RCC 7860 (cell line): ENCODE data around the gene UNC13C.
A peak's percentile ranks its signal among the peaks of the same experiment; 100 is the strongest.

ENCODE experiments used
- DNase-seq: peaks from one replicate; pipeline ENCODE4 v3.0.0-alpha.2; 2015; ENCODE audit warnings: low spot score
- FAIRE-seq: peaks from 2 replicates; lab custom pipeline; 2012; peaks lifted over from hg19 to GRCh38; lab: Jason Lieb, UNC

UNC13C gene

DNA sequence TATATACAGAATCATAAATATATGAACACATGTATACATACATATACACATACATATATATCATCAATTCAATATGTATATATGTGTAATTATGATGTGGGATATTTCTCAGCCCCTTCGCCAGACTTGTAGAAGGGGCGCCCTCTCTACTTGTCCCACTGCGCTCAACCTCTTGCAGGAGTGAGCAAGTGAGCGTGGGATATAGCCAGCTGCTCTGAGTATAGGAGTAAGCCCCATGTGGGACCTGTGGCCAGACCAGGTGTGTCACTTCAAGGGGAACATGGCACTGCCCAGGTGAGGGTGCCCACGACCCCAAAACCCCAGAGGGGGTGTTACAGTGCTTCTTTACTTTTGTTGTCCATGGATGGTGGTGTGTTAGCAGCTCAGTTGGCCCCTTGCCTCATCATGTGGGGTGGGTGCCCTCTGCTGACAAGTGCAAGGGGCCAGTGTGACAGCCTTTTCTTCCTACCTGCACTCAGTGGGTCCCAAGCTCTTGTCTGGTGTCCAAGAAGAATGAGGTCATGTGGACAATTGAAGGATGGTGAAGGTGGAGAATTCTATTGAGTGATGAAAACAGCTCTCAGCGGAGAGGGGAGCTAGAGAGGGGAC lies 304.1 kb downstream of the UNC13C start:
- no peak for DNase-seq
- no peak for FAIRE-seq

DNA sequence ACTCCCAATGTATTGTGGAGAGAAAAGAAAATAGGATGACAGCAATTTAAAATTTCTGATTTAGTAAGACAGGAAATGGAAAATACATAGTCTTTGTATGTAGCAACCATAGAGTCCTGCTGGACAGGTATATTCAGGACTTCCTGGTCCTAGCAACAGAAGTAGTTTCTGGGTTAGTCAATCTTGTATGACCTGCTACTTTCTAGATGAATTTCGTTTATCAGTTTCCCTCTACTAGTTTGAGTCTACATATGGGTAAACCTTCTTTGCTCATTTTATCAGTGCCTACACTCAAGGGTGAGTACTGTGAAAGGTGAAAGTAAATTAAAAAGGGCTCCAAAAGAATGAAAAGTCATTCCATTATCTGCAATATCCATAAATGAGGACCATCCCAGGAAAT lies 309.8 kb downstream of the UNC13C start:
- no peak for DNase-seq
- no peak for FAIRE-seq

DNA sequence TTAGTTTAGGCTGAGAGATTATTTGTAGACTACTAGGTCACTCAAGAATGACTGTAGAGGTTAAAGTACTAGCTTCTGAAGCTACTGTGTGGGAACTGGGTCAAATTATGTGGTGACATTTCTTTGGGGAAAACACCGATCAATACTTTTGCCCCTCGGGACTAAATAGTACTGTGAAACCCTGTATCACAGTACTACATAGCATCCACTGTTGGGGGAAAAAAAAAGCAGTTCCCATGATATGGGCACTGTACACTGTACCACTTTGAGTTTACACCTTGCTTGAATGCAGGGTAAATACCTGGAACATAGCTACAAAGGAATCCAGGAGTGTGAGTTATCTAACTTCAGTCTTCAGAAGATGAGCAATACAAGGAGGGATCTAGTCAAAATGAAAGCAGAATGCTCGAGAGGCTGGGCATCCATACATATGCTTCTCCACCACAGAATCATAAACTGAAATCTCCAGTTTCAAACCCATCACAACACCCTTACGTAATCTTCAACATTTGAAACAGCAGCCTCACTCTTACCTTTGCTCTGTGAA lies 311.4 kb downstream of the UNC13C start:
- no peak for FAIRE-seq
- no peak for DNase-seq

DNA sequence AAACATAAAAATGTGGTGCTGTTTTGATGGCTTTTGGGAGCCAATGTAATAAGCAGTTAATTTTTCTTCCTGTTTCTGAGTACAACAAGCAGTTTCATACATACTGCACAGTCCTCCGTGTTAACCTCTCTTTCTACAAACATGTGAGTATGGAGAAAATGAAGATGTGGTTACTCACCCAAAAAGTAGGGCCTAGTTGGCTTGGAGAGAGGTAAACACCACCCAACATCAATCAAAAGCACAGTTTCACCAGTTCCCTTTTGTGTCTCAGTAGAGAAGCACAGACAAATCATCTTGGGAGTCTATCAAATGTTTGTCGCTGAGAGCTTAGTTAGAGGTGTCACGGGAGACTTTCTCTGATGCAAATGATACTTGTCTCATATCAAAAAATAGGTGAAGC lies 320.2 kb downstream of the UNC13C start:
- DNase-seq = no peak
- no peak for FAIRE-seq

DNA sequence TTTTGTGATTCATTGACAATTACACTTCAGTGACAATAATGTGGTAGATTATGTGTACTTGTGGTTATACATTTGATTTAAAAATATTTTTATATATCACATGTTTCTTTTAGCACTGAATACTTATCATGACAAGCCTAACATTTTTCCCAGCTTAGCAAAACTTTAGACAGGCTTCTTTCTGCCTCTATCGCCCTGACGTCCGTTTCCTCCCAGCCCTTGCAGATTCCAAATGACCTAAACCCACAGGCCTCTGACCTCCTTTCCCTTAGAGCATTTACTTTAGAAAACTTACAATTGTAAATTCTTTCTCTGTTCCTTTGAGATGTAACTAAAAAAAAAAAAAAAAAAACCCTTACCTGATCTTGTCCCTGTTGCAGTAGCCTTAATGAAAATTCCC lies 326.1 kb downstream of the UNC13C start:
- DNase-seq = no peak
- no peak for FAIRE-seq

DNA sequence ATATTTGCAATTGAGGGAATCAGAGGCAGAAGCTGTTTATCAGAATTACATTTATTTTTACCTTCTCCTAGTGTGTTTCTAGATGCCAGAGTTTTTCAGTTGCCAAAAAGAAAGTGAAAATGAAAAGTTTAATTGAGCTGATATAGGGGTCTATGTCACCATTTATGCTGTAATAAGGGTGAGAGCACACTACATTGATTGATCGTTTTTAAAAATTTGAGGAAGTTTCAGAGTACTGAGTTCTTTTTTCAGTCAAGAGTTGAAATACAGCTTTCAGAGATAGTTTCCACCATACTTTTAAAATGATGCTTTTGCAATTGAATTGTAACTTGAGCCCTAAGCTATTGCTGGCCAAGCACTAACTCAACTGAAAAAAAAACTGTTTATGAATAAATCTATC lies 326.9 kb downstream of the UNC13C start:
- FAIRE-seq (no peak), DNase-seq (no peak)

DNA sequence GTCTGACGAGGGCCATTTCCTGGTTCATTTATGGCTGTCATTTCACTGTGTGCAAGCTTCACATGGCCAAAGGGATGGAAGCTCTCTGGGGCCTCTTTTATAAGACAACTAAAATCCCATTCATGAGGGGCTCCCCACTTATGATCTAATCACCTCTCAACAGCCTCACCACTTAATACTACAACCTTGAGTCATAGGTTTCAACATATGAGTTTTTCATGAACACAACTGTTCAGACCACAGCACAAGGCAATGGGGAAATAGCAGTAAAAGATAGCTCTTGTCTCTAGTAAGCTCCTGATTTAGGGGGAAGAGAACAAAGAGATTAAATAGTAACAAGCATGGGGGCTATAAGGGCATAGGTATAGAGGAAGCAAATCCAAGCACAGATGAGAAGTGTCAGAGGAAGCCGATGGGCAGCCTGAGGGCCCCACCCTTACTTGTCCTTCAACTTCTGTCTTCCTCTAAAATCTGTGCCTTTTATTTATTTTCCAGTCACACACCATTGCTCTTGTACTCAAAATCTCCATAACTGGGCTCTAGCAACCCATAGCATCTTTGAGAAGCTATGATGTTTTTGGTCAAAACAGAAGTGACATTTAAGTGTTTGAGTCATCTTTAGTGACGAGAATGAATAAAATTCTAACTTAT lies 329.1 kb downstream of the UNC13C start:
- no peak for FAIRE-seq
- DNase-seq = no peak

DNA sequence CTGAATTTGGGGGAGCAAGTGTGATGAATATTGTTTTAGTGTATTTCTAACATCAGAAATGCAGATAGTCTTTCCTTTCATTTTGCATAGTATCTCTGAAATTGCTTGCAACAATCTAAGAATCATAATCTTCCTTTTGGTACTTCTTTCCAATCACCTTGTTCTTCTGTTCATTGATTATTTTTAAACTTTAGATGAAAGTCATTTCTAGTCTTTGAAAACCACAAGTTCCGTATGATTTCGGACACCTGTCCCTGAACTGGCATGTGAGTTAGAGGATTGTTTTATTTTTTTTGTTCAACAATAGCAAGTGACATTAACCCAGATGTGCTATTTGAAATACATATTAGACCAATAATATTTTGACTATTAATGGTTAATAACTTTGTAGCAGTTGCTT lies 329.7 kb downstream of the UNC13C start:
- DNase-seq (no peak), FAIRE-seq (no peak)

DNA sequence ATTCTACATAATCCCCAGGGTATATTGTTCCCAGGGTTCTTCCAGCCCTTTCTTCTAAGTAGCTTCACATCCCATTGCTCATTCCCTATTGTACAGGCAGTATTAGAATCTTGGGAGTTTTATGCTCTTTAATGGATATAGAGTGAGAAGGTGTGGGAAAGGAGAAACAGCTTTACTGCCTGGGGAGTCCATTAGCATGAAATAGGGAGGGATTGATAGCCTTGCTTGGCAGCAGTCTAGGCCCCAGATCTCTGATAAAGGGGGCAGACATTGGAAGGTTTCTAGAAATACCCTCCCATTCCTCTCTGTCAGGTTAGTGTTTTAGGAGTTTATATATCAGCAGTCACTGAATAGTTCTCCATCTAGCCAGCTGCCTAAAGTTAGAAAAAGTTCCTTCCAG lies 334.3 kb downstream of the UNC13C start:
- FAIRE-seq (no peak), DNase-seq (no peak)

DNA sequence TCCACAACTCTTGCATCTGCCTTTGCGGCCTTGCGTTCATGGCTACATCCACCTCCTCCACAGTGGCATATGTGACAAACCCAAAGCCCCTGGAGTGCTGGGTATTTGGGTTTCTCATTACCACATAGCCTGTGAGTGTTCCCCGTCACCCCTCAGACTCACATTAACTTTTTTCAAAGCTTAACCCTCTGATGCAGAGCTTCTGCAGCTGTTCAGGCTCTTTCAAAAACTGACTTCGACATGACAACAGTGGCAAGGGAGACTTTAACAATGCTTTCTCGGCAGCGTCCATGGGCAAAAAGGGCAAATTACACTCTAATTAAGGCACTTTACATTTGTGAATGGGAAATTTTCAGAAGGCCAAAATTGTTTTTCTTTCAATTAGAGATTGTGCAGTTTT lies 343.2 kb downstream of the UNC13C start:
- FAIRE-seq (no peak), DNase-seq (no peak)

DNA sequence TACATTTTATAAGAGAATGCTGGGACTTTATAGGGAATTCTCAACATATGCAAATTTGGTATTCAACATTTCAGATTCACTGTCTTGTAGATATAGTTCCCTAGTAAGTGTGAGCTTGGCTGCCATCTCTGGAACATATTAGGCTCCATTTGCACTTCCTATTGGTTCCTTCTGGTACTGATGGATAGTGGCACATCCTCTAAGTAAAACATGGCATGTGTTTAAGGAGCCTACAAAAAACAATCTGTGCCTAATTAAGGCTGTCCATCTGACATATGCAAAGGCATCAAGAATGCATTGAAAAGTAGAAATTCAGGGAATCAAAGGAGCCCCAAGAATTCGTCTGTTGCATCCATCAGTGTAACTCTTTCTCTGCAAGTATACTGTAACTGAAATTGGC lies 344.1 kb downstream of the UNC13C start:
- FAIRE-seq (no peak), DNase-seq (no peak)

DNA sequence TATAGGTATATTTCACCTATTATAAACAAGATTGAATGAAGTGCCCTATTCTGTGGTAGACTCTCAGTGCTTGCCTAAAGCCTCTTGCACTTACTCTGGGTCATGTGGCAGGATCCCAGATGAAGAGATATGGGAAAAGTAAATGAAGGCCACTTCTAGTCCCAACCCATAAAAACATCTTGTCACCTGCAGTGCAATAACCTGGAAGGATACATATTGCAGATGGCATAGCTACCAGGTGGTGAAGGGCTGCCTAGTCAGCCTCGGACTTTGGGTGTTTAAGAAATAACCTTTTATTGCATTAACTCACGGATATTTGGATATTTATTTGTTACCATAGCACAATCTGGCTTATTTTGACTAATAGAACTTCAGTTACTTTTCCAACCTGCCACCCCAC lies 367.1 kb downstream of the UNC13C start:
- FAIRE-seq (no peak), DNase-seq (no peak)

DNA sequence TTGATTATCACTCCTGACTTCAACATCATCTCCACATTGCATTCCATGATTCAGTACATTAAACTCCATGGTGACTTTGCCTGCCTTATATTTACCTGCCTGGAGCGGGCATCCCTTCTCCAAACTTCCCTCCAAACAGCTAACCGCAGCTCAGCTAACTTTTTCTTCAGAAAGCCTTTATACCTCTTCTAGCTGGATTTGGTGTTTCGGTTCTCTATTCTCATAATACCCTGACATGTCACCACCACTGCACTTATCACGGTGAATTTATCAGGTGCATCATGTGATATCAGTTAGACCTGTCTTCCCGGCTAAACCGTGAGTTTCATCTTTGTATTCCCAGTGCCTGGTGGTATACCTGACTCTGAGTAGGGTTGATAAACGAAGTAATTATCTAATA lies 367.6 kb downstream of the UNC13C start:
- no peak for FAIRE-seq
- no peak for DNase-seq

DNA sequence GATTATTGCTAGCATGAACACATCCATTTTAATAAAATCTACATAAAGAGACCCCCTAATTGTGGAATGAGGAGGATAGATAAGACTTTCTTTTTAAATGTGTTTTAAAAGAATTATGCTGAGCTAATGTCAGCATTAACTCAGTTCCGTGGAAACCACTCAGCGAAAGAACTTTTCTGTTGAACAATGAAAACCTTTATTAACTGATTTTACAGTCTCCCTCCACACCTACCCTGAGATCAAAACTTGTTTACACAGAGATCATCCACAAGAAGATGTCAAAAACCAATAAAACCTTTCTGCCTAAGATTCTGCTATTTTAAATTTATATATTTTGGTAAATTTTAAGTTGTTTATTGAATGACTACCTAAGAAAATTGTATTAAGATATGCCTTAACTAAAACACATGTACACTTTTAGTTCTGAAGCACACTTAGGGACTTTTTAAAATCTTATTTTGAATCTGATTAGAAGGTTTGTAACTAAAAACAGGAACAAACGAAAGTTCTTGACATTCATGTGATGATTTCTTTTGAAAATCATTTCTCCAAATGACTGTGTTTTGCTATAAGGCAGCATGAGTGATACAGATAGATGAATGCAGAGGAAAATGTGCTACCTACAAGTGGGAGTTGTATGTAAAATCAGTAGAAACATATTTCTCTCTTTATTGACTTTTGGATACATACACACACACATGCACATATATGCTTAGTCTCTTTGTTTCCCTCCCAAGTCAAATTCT lies 369.0 kb downstream of the UNC13C start:
- DNase-seq = no peak
- no peak for FAIRE-seq

DNA sequence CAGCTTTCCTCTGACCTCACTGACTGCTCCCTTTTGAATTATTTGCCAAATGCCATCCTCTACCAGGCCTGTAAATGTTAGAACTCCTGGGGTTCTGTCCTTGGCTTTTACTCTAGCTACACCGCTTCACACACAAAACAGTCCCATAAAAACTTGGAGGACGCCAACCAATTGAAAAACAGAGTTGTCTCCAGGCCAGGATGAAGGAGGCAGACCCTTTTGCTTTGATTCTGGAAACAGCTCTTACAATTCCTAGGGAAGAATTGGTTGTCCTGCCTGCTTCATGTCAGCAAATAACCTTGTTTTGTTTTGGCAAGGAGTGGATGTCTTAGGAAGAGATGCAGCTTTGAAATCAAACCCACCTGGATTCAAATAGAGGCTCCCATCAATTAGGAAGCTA lies 375.5 kb downstream of the UNC13C start:
- FAIRE-seq (no peak), DNase-seq (no peak)

DNA sequence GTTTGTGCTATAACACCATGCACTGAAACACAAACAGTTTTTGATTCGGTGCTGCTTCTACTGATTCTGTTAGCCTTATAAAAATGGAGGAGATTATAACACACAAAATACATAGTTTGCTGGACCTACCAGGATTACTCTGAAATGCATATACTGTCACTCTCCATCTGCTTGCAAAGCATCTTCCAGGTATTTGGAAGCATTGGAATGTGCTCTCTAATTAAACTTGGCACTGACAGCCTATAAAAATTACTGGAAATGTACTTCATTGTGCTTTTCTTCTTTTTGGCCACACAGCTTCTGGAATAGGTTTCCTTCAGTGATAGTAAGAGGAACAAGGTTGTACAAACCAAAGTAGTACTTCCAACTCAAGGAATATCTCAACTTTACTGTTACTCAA lies 376.1 kb downstream of the UNC13C start:
- no peak for DNase-seq
- no peak for FAIRE-seq

DNA sequence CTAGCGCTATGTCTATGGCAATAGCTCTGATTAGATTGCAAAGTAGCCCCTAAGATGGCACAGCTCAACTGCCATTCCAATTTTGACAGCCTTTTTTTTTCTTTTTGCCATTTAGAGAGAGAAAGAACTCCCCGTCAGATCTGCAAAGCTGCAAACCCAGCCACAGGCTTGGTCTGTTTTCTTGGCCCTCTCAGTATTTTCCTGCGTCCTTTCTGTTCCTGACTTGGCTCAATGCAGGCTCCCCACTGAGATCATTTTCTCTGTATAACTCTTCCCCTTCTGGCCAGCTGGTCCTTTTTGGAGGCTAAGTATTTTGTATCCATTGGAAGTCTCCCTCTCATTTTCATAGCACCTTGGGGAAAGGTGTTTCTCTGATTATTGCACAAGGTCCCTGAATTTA lies 386.7 kb downstream of the UNC13C start:
- FAIRE-seq = no peak
- DNase-seq = no peak

DNA sequence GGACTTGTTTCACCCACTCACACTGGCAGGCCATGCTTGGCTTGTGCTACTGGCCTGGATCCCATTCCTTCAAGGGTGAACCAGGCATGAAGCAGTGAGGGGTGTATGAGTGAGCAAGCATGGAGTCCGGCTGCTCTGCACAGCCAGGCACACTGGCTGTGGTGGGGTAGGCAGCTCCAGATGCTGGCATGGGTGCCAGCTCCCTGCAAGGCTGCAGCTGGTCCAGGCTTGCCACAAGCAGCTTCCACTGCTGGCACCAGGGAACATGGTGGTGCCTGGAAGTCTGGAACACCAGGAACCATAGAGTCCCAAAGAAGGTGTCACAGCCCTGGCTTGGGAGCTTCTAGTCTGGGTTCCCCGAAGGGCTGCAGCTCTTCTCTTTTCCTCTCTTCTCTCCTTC lies 395.1 kb downstream of the UNC13C start:
- FAIRE-seq = no peak
- no peak for DNase-seq

DNA sequence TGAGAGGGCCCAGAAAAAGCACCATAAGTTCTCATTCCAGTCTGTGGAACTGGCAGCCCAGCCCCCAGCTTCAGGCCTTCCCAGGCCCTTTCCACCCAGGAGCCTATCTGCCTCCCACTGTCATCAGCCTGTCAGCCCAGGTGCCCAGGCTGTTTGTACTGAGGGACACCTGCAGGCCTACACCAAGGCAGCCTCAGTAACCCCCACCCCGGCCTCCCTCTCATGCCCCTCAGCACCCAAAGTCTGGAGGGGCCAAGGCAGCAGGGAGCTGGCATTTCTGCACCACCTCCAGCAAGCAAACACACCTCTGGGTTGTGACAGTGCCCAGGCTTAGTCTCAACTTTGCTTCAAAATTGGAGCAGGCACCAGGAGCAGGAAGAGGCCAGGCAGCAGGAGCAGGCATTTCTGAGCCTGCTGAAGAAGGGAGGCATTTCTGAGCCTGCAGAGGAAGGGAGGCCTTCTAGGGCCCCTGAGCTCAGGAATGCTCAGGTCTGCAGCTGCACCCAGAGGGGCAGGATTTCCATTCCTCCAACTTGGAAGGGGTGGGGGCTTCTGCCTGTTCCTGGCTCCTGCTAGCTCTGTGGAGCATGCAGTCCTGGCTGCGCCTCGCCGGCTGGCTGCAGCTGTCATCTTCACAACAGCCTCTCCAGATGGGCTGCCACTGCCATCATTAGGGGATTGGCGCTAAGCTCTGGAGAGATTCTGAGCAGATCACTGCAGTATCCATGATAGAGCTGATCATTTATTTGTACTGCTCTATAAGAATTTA lies 396.1 kb downstream of the UNC13C start:
- FAIRE-seq = no peak

DNA sequence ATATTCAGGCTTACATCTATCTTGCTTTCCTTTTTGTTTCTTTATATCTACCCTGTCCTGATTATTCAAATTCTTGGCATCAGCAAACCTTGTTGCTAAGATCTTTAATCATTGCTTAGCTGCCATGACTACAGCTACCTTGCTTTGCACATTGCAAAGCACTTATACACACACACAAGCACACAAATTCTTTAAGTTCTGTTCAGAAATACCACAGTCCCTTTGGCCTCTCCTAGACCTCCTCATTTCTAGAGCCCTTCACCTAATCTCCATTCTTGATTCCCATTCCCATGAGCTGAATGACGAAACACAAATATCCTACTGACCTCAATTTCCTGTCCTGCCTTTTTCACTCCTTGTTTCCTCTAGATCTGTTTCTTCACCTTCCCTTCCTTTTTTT lies 409.6 kb downstream of the UNC13C start:
- FAIRE-seq (no peak), DNase-seq (peak; percentile 7)

More for the DNA sequence above, 396.1 kb downstream of the UNC13C start:
- no peak for DNase-seq

DNA sequence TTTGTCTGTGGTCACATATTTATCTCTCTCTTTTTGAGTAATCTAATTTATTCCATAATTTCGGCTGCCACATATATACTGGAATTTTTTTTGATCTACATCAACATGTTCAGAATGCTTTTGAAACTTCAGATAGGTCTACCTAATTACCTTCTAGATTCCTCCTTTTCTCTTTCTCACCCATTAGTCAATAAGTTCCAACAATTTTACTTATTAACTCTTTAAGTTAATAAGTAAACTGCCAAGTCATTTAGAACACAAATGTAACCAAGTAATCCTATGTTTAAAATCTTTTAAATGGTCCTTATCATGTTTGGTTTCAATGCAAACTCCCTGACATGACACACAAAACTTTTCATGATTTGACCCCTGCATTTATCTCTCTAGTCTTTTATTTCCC lies 410.5 kb downstream of the UNC13C start:
- FAIRE-seq (peak; percentile 12), DNase-seq (no peak)
